Central memory CD4-positive, alpha-beta T cell (primary cell): ENCODE measurements around the gene BAIAP2.

Source experiments
- DNase-seq: peaks from one replicate; pipeline ENCODE4 v3.0.0; 2022
- total RNA-seq, 3 experiments: gene quantifications; one replicate each; lab custom pipeline; 2026; lab: John Stamatoyannopoulos, UW

The BAIAP2 gene, protein sequence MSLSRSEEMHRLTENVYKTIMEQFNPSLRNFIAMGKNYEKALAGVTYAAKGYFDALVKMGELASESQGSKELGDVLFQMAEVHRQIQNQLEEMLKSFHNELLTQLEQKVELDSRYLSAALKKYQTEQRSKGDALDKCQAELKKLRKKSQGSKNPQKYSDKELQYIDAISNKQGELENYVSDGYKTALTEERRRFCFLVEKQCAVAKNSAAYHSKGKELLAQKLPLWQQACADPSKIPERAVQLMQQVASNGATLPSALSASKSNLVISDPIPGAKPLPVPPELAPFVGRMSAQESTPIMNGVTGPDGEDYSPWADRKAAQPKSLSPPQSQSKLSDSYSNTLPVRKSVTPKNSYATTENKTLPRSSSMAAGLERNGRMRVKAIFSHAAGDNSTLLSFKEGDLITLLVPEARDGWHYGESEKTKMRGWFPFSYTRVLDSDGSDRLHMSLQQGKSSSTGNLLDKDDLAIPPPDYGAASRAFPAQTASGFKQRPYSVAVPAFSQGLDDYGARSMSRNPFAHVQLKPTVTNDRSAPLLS
- total RNA-seq: 6.2 to 37.2 (median 6.3) reads per million in 3 experiments

DNA sequence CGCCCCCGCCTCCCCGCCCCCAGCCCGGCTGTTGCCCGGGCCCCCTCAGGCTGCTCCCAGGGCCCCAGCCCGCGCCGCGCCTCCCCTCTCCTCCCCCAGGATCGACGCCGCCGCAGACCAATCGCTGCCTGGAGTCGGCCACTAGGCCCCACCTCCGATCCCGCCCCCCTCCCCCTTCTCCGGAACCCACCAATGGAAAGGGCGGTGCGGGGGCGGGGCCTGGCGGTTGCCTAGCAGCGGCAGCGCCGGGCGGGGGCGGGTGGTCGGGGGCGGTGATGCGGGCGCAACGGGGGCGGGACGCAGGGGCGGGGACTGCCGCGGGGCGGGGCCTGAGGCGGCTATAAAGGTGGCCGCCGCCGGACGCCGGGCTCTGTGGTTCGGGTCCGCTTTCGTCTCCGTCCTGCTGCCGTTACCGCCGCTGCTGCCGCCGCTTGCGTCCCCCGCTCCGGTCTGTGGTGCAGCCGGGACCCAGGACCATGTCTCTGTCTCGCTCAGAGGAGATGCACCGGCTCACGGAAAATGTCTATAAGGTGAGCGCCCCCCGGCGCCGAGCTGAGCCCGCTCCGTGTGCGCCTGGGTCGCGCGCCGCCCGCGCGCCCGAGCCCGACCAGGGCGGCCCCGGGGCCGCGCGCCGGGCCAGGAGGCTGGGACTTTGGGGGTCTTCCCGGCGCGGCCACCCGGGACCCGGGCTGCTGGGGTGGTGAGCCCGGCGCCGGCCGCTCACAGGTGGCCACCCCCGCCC is at the start of gene BAIAP2:
BAIAP2 (plus strand) TSS at position 373 of the 742 bp plus-strand sequence; CDS start at position 477, 104 bp downstream.
- DNase-seq: peak; percentile 91

DNA sequence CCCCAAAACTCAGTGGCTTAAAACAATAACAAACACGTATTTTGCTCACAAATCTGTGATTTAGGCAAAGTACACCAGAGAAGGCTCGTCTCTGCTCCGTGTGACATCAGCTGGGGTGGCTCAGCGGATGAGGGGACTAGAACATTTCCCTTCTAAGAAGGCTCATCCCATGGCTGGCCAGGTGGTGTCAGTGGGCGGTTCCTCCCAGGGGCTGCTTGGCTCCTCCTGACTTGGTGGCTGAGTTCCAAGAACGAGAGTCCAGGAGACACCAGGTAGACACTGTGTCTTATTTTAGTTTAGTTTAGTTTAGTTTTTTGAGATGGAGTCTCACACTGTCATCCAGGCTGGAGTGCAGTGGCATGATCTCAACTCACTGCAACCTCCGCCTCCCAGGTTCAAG is 48.9 kb upstream of the BAIAP2 start:
- DNase-seq: no peak

GRCh38 chr17:80986816-80987475 is 48.0 kb upstream of the BAIAP2 start:
- DNase-seq: no peak

GRCh38 chr17:80987941-80988461 is 47.0 kb upstream of the BAIAP2 start:
- no peak for DNase-seq

DNA sequence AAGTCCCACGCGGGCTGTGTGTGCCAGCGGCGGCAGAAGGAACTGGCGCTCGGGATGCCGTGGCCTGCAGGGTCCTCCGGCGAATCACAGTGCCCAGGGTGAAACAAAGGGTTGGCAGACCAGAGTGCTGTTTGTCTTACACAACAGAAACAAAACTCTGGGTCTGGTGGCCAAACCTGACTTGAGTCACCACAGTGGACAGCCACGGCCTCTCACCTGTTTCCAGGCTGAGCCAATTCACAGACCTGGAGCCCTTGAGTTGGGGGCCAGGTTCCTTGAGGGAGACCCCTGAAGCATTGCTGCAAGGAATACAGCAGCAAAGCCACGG is 45.4 kb upstream of the BAIAP2 start:
- no peak for DNase-seq

DNA sequence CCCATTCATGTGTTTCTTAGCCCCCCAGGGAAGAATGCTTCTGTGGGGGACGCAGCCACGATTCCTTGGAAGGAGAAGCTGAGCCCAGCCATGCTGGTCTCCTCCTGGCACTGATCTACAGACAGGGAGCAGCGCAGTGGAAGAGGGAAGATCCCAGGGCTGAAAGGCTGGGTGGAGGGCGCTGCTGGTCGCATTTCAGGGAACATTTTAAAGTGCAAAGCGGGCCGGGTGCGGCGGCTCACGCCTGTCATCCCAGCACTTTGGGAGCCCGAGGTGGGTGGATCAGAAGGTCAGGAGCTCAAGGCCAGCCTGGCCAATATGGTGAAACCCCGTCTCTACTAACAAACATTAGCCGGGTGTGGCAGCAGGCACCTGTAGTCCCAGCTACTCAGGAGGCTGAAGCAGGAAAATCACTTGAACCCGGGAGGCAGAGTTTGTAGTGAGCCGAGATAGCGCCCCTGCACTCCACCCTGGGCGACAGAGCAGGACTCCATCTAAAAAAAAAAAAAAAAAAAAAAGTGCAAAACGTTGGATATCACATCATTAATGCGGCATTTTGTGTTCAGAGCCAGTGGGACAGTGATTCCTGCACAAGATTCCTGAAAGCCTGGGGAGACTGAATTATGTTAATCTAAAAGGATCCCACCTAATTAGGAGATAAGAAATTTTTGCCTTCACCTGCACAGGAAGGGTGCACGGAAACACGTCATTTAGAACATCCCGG is 43.9 kb upstream of the BAIAP2 start:
- no peak for DNase-seq

- DNase-seq: peak; percentile 70
These were observed 43.3 kb upstream of the BAIAP2 start, which contains the start of gene CHMP6 for GRCh38 chr17:80991645-80992076. TSS of gene CHMP6 (plus strand) at chr17:80991841. CDS start at chr17:80991919, 78 bp downstream.

- DNase-seq: no peak
These were observed 42.6 kb upstream of the BAIAP2 start for GRCh38 chr17:80992077-80992947.

GRCh38 chr17:80992948-80993624 is 41.9 kb upstream of the BAIAP2 start:
- DNase-seq: no peak

DNA sequence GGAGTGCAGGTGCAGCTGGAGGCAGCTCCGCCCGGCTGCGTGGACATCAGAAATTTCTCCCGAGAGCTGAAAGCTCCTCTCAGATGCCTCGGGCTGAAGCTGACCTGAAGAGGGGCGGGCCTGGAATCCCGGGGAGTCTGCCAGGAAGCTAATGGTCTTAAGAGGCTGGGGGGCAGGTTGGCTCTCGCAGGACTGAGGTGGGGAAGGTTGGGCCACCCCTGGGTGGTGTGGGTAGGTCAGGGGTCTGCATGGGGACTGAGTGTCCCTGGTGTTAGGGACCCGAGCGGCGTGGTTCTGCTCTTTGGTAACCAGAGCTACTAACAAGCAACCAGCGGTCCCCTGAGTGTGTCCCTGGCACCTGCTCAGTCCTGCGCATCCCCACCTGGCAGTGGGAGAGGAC is 39.8 kb upstream of the BAIAP2 start:
- DNase-seq: no peak

GRCh38 chr17:80996422-80997305 is 38.3 kb upstream of the BAIAP2 start:
- no peak for DNase-seq

DNA sequence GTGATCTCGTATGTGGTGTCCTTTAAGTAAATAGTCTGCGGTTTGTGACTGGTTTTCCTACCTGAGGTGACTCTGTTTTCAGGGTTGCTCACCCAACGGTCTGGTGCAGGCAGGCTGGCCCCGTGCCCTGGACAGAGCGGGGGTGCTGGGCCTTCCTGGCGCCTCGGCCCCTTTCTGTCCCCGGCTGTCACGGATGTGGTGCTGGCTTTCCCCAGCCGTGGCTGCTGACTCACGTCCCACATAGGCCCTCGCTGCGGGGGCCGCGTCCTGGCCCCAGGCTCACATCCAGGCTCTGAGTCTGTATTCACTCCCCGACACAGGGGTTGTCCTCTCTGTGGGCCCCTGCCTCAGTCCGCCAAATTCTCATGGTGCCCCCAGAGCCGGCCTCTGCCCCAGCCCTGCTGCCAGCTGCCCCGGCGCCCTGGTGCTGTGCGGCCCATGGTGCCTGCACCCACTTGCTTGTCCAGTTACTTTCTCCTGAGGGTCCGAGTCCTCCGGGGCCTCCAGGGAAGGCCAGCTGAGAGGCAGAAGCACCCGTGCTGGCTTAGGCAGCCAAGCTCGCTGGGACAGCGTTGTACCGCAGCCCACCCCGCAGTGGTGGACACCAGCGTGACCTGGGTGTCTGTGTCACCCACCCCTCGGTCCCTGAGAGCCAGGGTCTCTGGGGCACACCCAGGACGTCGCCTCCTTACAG is 37.4 kb upstream of the BAIAP2 start:
- no peak for DNase-seq

DNA sequence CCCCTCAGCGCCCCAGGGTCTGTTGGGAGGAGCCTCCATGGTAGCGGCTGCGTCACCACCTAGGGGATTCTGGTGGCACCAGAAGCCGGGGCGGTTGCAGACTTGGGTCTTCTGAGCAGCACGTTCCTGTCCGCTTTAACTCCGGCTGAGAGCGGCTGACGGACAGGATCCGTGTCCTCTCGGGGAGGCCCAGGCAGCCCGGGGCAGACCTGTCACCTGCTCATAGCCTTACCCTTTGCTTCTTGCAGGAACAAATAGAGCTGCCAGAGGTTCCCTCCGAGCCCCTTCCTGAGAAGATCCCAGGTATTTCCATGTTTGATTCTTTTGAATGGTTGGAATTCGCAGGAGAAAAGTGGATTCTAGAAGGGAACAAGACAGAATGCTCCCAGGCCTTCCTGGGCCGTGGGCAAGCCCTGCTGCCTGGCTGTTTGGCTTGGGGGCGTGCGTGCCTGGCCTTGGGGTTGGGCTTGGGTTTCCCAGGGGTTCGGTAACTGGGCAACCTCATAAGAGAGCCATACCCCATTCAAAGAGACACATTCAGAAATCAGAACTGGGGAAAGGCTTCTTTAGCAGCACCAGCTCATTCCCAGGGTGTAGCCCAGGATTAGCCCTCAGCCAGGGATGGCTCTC is 36.7 kb upstream of the BAIAP2 start:
- DNase-seq: no peak

DNA sequence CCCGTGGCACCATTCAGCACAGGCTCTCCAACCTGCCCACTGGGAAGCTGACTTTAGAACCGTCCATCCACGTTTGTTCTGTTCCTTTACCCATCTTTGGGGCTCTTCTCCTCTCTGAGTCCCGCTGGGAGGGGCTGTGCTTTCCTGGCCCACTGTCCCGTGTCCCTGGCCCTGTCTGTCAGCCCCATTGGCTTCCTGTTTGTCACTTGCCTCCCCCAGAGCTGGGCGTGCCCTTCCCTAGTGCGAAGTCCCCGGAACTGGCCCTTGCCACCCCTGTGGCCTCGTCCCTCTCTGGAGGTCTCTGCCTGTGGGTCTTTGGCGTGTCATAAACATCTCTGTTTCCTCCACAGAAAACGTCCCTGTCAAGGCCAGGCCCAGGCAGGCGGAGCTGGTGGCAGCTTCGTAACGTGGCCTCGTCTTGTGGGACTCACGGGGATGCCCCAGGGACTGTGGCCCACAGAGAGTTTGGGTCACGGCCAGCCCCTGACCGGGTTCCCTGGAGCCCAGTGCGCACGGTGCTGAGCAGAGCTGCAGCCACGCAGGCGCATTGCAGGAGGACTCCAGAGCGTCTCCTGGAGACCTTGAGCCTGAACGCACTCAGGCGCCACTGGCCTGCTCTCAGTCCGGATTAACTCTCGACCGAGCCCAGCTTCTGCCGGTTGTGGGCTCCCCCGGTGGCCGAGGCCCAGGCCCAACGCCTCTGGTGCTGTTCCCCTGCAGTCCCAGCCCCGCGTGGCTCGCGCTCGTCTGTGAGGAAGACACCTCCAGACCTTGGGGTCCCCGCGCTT is 36.0 kb upstream of the BAIAP2 start:
- no peak for DNase-seq

- no peak for DNase-seq
These were observed 35.2 kb upstream of the BAIAP2 start for GRCh38 chr17:80999536-81000333.

GRCh38 chr17:81000334-81000630 is 34.7 kb upstream of the BAIAP2 start:
- no peak for DNase-seq
